NOMO-1 treated with DMSO at 0.1 percent for 48 hours (cell line): ENCODE data around the gene MFSD6.
"Not testable (repeated sequence)": the region's sequence is repeated elsewhere in the genome, so short reads cannot be mapped to it uniquely, and the experiment has no call there.

Source experiments
- DNase-seq: peaks from one replicate; lab custom pipeline; 2025; ENCODE audit not compliant: unreplicated experiment; lab: John Stamatoyannopoulos, UW

MFSD6 gene

DNA sequence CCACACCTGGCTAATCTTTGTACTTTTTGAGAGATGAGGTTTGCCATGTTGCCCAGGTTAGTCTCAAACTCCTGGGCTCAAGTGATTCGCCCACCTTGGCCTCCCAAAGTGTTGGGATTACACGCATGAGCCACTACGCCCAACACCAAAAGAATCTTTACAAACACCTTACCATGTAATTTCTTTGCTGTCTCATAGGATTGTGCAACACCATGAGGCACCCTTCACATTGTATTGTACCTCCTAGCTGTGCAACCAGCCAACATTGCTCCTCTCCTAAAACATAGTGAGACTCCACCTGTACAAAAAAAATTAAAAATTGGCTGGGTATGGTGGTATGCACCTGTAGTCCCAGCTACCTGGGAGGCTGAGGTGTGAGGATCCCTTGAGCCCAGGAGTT, 3.1 kb upstream of the MFSD6 start:
- DNase-seq, result no peak

DNA sequence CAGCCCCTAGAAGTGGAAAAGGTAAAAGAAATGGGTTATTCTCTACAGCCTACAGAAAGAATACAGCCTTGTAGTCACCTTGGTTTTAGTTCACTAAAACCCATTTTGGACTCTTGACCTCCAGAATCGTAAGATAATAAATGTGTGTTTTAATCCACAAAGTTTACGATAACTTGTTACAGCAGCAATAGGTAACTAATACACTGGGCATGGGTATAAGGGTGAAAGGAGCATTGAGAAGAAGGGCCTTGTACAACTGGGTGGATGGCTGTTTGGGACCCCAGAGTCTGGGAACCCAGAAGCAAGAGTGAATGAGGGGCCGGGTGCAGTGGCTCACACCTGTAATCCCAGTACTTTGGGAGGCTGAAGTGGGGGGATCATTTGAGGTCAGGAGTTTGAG, 2.2 kb upstream of the MFSD6 start:
- DNase-seq, result no peak

DNA sequence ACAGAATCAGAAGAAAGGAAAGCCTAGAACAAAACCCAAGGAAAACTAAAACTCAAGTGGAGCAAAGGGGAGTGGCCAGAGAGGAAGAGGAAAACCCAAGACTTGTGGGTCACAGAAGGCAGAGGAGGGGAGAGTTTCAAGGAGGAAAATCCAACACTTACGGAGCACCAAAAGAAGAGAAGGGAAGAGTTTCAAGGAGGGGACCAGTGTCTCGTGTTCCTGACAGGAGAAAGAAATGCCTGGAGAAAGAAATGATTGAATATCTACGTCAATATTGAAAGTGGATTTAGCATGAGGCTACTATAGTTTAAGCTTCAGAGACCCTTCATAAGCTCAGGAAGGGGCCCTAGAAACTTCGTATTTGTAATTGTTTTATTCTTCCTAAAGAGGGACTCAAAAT, 1.4 kb upstream of the MFSD6 start:
- no peak for DNase-seq

DNA sequence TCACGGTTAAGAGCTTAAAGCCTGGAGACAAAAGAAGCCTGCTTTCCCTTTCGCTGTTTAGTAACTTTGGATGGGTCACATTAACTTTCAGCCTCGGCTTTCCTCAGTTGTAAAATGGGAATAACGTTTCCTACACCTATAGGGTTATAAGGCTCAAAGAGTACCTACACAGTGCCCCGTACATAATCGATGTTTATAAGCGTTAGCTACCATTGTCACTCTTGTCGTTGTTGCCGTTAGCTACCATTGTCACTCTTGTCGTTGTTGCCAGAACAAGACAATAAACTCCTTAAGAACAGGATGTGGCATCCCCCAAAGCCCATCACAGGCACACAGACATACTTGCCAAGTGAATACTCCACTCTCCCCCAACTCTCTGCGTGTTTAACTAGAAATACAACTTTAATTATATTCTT, 901 bp upstream of the MFSD6 start:
- DNase-seq, result no peak

DNA sequence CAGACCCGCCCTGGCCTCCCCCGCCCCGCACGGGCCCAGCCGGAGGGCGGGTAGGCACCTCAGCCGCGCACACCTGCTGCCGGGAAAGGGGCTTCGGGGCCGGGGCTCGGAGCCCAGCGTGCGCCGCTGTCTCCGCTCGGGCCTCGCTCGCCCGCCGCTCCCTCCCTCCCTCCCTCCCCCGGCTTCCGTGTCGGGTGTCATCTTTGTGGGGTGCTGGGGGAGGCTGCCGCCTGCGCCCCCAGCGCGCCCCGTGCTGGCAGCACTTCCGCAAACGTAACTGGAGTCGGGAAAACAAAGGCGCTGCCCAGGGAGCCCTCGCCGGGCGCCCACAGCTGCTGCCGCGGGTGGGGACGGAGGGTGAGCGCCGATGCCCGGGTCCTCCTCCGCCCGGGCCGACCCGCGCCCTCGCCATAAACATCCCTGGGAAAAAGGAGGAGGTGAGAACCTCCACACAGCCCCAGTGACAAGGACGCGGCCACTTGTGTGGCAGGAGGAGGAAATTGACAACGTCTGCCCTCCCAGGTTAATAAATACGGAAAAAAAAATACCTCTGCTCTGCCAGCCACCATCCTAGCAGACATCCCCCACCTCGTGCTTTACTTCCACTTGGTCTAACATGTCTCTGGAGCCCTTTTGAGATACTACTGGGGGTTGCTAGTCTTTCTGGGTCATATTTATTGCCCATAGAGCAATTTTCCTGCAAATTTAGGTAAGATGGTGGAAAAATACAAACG, 550 bp downstream of the MFSD6 start:
- peak; percentile 24 for DNase-seq

DNA sequence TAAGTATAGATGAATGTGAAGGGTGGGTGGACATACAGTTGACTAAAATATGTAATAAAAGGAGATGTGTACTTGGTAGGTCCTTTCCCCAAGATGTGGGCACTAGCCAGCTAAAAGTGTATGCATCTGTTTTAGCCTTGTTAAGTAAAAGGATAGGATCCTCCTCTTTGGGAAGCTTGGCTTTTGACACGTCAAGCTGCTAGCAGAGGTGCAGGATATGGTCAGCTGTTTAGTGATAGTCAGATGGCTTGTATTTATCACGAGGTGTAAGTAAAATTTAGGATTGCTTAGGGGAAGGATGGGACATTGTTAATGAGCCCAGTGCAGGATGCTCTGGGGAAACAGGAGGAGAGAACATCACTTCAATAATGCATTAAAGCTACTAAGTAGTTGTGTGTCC, 1.5 kb downstream of the MFSD6 start:
- DNase-seq, result no peak

DNA sequence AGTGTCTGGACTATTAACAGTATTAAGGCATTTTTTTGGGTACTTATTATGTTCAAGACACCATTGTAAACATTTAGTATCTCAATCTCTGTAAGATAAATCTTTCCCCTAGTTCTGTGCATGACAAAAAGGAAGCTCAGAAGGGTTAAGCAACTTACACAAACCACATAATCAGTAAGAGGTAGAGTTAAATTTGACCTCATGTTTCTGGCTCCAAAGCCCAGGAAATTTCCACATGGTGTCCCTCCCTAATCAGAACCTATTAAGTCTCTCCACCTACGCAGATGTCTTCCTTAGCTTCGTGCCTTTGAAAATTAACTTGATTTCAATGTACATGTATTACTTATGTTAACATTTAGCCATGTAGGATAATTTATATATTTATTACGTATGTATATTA, 2.0 kb downstream of the MFSD6 start:
- DNase-seq, result peak; percentile 78

DNA sequence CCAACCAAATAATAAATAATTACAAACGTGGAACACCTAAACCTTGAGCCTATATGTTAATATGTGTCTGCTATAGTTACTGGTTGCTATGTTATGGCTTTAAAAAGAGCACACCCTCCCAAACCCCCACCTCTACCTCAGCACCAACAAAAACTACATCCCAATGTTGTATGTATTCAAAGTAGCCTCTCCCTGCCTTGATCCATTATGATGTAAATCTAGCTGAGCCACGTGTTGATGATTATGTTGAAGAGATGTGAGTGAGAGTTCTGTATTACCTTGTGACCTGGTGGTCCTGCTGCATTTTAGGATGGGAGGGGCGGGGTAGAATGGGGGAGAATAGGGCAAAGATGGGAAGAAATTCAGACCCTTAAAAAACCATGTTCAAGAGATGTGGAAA, 4.8 kb downstream of the MFSD6 start:
- DNase-seq, result no peak

DNA sequence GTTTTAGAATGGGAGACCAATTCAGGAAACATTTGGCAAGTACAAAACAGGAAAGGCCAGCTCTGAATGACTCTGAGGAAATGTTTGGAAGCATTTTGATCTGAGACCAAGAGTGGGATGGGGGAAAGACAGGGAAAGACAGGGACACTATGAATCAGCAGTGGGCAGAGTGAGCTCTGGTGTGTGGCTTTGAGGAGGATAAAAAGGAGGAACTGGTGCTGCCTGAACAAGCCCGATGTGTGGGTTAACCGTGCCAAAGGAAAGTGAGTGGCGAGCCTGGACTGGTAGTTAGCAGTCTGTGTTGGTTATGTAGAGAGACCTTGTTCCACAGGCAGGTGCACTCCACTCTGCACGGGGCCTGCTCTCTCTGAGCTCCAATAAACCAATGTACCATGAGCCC, 5.3 kb downstream of the MFSD6 start:
- DNase-seq, result peak; percentile 9

DNA sequence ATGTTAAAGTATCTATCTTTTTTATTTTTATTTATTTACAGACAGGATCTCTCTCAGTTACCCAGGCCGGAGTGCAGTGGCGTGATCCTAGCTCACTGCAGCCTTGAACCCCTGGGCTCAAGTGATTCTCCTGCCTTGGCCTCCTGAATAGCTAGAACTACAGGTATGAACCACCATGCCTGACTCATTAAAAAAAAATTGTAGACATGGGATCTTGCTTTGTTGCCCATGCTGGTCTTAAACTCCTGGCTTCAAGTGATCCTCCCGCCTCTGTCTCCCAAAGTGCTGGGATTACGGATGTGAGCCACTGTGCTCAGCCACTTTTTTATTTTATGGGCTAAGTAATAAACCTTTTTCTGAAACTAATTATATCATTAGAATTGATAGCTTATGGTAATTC, 7.1 kb downstream of the MFSD6 start:
- DNase-seq, result no peak

DNA sequence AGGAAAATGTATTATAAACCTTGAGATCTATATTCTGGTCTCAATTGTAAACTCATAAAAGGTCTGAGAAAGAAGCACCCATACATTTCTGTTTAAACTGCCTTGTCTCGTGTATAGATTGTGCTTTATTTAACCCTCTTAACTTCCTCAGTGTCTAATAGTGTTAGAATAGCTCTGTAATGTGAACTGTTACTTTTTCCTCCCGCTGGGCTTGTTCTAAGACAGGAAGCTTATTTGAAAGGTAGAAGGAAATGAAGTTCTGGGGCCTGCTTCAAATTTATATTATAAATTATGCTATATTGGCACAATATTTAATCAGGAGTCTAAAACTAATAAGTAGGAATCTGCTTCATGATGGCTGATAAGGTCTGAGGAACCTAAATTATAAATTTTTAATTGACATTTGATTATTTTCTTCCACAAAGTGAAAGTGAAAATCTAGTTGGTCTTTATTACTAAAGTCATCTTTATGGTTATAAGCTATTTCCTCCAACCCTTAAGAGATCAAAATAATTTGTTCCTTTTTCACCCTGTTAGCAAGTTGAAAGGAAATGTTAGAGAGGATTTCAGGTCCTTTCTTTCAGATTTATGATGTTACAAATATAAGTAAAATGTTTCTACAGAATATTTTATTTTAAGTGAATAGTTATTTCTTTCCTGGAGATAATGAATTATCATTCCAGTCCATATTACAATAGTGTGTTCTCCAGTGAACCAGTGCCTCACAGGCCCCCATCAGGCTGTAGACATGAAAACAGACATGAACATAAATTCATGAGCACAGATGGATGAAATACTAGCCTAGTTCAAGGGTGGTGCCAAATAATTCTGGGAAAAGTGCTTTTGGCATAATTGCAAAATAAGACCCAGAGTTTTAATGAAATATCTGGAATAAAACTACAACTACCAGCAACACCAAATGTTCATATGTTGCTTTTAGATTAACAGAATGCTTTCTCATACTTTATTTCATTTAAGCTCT, 7.9 kb downstream of the MFSD6 start:
- peak; percentile 6 for DNase-seq

DNA sequence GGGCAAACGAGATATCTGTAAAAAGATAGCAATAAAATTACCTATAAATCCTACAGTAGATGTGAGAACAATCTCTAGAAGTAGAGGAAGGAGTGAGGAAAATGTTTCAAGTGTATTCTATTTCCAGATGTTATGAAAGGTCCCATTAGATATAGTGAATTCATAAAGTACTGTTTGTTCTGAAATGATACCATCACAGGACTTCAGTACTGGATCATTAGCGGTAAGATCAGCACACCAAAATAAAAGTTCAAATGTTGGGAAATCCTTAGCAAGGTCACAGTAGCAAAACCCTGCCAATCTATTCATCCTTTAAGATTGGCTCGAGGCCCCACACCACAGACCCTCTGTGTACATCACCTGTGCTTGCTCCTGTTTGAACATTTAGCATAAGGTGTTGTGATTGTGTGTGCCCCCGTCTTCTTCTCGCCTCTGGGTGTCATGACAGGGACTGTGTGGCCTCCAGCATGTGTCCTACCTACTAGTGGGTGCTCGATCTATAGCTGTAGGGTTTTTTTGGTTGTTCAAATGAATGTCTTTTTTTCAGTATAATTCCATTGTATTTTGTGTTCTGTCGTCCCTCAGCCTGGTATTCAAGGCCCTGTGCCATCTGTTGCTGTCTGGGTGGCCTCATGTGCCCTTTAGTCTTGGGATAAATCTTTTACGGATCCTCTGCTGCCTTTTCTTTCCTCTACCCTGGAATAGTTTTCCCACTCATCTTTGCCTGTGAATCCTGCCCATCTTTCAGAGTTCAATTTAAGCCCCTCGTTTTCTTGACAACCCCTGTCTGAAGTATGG, 9.1 kb downstream of the MFSD6 start:
- DNase-seq, result no peak

DNA sequence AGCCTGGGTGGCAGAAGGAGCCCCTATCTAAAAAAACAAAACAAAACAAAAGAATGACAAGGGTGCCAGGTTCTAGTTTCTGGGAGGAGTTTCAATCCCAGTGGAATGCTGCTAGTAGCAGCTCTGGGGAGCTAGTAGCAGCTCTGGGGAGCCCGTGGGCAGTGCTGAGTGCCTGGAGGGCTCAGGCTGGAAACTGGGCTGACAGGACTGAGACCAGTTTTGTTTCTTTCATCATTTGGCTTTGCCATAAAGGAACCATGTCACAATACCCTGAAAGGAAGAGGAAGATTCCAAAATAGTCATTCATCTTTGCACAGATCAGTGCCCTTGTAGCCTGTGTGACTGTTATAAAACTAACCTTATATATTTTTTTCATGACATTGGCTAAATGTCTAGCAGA, 10.6 kb downstream of the MFSD6 start:
- DNase-seq, result peak; percentile 16

DNA sequence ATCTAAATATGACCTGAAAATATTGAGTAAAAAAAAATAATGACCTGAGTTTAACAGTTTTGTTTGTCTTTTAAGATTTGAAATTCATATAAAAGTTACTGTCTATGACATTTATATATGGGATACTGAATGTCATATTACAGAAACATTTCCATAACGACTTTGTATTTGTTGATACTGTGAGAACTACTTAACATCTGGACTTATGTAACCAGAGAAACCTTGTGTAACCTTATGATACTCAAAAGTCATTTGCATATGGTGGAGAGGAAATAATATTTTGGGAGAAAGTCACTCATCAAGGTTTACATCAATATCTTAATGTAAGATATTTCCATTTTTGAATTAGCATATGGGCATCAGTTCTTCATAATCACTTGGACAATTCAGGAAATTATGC, 12.6 kb downstream of the MFSD6 start:
- DNase-seq, result peak; percentile 3

DNA sequence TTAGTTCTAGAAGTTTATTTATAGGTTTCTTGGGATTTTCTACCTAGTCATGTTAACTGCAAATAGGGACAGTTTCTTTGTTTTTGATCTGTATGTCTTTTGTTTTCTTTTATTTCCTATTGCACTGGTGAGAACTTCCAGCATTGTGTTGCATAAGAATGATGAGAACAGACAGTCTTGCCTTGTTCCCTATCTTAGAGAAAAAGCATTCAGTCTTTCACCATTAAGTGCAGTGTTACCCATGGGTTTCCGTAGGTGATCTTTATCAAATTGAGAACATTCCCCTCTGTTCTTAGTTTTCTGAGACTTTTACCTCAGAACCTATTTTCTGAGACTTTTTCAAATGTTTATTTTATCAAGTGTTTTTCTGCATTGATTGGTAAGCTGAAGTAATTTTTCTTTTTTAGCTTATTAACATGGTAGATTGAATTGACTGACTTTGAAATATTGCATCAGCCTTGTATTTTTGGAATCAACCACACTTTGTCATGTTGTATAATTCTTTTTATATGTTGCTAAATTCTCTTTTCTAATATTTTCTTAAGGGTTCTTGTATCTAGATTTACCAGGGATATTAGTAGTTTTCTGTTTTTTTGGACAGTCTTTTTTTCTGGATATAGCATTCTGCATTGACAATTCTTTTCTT, 17.2 kb downstream of the MFSD6 start:
- DNase-seq, result peak; percentile 62

DNA sequence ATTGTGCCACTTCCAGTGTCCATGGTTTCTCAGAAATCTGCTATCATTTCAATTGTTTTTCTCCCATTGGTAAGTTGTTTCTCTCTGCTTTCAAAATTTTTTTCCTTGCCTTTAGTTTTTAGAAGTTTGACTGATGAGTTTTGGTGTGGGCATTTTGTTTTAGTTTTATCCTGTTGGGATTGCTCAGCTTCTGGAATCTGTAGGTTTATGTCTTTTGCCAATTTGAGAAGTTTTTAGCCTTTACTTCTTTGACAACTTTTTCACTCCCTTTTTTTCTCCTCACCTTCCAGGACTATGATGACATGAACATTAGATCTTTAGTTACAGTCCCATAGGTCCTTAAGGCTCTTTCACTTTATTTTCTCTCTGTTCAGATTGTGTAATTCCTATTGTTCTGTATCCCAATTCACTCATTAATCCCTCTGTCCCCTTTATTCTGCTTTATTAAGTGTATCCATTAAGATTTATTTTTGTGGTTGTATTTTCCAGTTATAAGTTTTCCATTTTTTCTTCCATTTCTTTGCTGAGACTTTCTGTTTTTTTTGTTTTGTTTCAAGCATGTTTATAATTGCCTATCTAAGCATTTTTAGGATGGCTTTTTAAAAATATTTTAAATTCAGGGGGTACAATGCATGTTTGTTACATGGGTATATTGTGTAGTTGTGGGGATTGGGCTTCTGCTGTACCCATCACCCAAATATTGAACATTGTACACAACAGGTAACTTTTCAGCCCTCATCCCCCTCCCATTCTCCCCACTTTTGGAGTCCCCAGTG, 17.9 kb downstream of the MFSD6 start:
- no peak for DNase-seq

DNA sequence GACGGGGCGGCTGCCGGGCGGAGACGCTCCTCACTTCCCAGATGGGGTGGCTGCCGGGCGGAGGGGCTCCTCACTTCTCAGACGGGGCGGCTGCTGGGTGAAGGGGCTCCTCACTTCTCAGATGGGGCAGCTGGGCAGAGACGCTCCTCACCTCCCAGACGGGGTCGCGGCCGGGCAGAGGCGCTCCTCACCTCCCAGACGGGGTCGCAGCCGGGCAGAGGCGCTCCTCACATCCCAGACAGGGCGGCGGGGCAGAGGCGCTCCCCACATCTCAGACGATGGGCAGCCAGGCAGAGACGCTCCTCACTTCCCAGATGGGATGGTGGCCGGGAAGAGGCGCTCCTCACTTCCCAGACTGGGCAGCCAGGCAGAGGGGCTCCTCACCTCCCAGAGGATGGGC, 22.7 kb downstream of the MFSD6 start:
- DNase-seq, result not testable (repeated sequence)

DNA sequence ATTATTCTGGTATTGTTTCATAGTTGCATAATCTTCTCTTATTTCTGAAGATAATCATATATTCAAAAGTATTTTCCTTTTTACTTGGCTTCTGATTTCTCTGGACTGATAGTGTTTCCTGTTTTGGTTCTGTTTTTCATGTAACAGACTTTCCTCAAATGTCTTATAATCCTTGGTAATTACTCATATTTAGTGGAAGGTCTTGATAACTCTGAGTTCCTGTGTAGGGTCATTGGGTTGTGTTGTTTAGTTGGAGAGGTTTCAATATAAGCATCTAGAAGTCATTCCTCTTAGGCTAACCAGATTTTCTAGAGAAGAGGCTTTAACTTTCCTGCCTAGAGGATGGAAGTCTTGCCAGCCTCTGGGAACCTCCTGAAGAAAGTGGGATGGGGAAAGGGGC, 23.8 kb downstream of the MFSD6 start:
- DNase-seq, result no peak

DNA sequence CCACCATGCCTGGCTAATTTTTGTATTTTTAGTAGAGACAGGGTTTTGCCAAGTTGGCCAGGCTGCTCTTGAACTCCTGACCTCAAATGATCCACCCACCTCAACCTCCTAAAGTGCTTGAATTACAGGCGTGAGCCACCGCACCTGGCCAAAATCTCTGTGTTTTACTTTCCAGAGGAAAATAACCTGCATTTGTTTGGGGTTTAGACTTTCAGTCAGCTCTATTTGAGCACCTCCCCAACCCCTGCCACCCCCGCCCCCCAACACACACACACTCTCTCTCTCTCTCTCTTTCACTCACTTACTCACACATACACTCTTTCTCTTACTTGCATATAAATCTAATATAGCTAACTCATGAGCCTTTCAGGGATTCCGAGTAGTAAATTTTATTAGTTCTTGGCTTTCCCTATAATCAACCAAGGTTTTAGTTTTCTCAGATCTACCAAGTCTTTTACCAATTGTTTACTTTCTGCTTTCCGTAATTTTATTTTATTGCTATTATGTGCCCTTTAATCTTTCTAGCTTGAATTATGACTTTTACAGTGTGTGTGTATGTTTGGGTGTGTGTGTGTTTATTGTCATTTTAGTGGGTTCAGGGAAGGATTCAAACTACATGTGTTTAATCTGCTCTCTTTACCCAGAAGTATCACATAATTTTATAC, 24.5 kb downstream of the MFSD6 start:
- no peak for DNase-seq
